NOMO-1 treated with dmso at 0.1 percent for 144 hours (cell line): Measurements from ENCODE around the gene PAX8.

Experiments
- DNase-seq: peaks from one replicate; lab custom pipeline; 2025; ENCODE audit not compliant: unreplicated experiment; lab: John Stamatoyannopoulos, UW

Gene PAX8

DNA sequence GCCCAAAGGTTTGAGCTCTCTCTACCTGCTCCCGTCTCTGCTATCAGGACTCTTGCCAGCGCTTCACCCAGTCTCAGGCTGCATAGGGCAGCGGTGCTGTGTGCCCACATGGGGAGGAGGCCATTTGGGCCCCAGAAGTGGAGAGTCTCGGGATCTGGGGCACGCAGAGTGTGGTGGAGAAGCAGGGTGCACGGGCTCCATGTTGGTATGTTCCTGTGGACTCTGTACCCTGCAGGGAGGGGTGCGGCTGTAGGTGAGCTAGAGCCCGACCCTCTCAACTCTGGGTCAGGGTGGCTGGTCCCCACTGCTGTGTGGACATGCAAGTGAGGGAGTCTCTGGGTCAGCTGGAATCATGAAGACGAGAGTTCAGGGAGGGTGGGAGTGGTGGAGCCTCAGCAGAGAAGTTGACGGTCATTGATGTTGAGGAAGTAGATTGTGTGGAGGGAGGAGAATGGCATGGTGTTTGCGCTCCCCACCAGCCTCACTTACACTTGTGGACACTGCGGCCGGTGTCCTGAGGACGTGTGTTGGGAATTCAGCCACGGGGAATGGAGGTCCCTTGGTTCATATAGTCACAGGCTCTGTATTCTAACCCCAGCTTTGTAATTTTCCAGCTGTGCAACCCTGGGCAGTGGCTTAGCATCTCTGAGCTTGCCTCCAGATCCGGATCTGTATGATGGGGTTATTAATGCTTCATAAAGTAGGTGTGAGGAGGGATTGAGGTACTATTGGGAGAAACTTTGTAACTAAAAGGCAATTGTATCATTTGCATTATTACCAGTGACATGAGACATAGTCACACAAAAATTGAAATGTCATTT is 105.8 kb downstream of the PAX8 start:
- no peak for DNase-seq

DNA sequence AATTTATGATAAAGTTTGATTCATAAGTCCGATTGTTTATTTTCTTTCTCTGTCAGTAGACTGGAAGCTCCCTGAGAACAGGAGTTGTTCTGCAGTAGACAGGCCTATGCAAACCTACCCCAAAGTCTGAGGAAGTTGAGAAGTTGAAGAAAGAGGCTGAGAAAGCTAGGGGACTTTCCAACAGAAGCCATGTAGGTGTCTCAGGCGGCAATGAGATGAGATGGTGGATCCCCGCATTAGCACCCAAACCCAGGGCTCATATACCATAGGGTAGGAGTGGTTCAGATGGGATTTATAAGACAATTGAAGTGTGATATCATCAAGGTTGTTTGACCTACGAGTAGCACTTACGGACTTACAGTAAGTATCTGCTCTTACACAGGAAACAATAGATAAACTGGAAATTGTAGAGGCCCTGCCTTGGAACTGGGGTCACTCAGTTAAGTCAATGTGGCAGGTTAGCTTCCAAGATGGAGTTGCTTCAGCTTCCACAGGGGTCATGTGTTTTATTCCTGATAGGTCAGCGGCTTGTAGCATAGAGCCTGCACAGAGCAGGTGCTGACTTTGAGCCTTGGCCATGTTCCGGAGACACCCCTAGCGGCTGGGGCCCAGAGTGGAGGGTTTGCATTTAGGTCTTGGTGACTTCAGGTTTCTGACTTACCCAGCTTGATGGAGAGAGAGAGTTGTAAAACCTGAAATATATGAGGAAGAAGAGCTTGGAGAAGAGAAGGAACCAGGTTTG is 107.2 kb downstream of the PAX8 start:
- DNase-seq = no peak

DNA sequence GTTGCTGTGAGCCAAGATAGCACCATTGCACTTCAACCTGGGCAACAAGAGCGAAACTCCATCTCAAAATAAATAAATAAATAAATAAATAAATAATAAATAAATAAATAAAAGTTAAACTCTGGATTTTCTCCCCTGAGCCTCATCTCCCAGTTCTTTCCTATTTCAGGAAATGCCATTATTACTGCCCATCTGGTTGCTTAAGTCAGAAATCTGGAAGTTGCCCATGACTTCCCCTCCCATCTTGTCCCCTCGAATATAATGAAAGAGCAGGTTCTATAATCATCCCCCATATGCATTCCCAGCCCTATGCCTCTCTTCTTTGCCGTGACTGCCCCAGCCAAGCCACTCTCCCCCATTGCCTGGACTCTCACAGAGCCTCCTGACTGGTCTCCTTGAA is 109.1 kb downstream of the PAX8 start:
- no peak for DNase-seq

DNA sequence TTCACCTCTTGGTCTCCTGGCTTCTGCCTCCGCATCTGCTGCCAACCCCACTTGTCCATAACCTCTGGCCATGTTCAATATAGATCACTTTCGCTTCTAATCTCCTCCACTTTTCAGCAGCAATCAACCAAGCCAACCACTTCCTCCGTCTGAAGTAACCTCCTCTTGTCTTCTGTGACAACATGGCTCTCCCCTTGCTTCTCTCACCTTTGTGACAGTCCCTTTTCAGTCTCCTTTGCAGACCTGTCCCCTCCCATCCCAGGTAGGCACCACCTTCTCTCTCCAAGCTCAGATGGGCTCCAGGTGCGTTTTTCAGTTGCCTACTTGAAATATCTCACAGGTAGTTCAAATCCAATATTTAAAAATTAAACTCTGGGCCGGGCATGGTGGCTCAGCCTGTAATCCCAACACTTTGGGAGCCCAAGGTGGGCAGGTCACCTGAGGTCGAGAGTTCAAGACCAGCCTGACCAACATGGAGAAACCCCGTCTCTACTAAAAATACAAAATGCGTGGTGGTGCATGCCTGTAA is 109.7 kb downstream of the PAX8 start:
- no peak for DNase-seq

DNA sequence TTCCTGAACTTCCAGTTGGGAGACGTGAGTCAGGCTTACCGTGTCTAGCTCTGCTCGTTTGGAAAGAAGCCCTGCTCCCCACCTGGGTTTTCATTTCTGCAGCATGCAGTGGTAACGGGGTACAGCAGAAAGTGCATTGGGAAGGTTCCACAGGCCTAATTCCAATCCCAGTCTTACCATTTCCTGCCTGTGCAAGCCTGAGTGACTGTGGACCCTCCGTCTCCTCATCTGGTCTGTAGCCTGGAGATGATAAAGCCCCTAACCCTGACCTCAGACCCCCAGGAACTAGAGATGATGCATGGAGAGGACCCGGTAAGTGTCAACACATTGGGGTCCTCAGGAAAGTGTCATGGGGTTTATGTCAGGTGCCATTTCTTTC is 110.8 kb downstream of the PAX8 start:
- DNase-seq = no peak

DNA sequence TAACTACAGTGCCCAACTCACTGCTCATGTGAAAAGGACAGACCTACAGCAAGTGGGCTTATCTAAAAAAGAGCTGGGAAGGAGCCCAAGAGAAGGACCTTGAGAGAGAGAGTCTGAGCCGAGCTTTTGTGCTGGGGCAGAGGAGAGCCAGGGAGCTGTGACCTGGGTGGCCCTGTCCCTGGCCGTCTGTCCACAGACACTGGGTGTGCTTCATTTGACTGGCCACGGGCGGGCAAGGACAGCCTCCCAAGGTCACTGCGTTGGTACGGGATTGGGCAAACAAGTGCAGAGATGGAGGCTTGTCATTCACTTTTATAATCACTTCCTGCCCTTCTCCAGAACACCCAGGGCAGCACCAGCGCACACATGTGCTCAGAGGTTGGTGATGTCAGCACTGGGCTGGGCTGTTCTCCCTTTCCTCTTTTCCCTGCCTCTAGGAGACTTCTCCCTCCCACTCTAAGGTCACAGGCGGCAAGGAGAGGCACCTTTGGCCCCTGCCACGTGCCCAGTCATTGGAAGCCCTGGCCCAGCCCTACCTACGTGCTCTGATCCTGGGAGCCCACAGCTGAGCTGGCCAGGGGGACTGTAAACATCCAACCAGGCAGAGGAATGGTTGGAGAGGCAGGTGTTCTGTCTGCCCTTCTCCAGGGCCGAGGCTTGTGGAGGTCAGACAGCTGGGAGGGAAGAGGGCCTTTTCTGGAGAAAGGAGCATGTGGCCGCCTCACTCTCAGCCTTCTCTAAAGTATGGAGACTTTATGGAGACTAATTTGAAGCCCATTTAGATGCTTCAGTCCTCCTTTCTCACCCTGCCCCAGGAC is 111.4 kb downstream of the PAX8 start:
- no peak for DNase-seq

DNA sequence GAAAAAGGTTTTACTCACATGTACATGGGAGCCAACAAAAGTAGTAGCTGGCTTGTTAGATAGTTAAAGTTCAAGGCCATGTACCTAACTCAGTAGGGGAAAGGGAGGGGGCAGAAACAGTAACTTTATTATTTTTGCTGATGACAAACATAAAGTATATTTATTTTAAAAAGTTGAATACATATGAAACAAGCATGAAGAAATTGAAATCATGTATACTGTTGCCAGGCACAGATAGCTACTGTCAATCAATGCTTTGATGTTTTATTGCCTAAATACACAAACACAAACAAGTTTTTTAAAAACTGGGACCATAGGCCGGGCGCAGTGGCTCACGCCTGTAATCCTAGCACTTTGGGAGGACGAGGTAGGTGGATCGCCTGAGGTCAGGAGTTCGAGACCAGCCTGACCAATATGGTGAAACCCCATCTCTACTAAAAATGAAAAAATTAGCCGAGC is 112.5 kb downstream of the PAX8 start:
- DNase-seq = no peak
